Lung microvascular endothelial cell (primary cell): ENCODE measurements around the gene ZNF117. TPM values are rescaled to one million over a fixed set of nuclear protein-coding genes. Genes with fewer than 3 reads are reported as not detected.

Experiments used
- total RNA-seq: library from RNA; depleted of rRNA; stranded (reverse); fragments of >200 nt; gene quantifications from 2 replicates; pipeline ENCODE4 v1.2.1, GENCODE V29; 2014

ZNF117 gene
- total RNA-seq, 1 donor from 2014 or later = 2.6 TPM

Other genes starting within 250 kb of the ZNF117 start
- gene ZNF138, start 196.6 kb downstream of the ZNF117 start, total RNA-seq = 2.6 and 4.4 TPM in 2 replicates
- 4.1 and 13.7 TPM in 2 replicates for gene ZNF273, start 87.8 kb downstream of the ZNF117 start, total RNA-seq
- 4.2 and 5.9 TPM in 2 replicates for gene ERV3-1, start 15.7 kb upstream of the ZNF117 start, total RNA-seq